GM19397 (cell line): ENCODE results near the gene PCA3.
A peak's percentile ranks its signal among the peaks of the same experiment; 100 is the strongest.

Source experiments
- ATAC-seq: cut with Tn5 transposase; IDR thresholded peaks from one replicate; pipeline ENCODE4 v1.9.1; 2021; ENCODE audit warnings: mild to moderate bottlenecking, moderate library complexity; ENCODE audit not compliant: unreplicated experiment

The PCA3 gene

DNA sequence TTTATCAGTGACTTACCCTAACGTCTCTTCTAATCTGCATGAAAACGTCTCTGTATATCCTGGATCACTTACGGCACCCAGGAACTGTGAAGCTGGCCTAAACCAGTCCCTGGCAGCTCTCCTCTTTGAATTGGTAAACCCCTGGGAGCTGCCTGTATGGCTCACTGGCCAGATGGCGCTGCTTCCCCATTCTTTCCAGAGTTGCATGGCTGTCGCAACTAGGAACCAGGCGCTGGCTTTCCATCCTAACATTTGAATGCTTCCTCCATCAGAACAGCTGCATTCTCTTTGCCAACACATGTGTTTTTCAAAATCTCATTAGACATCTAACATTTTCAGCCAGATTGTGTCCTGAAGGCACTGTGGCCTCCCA lies 8.0 kb upstream of the PCA3 start:
- ATAC-seq = no peak

- ATAC-seq = no peak
Observed at GRCh38 chr9:76756941-76757673, 7.1 kb upstream of the PCA3 start.

DNA sequence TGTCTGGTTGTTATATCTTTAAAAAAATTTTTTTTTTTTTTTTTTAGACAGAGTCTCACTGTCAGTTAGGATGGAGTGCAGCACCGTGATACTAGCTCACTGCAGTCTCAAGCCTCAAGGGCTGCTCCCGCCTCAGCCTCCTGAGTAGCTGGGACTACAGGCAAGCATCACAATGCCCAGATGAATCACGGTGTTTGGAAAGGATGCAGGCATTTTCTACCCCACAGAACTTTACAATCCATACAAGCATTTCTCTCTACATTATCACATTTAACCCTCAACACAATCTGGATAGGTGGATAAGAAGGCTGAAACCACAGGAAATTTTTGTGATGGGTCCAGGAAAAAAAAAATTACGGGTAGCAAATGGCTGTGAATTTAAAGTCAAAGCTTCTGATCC lies 5.8 kb upstream of the PCA3 start:
- no peak for ATAC-seq

- no peak for ATAC-seq
Observed at GRCh38 chr9:76759732-76760131, 4.5 kb upstream of the PCA3 start.

DNA sequence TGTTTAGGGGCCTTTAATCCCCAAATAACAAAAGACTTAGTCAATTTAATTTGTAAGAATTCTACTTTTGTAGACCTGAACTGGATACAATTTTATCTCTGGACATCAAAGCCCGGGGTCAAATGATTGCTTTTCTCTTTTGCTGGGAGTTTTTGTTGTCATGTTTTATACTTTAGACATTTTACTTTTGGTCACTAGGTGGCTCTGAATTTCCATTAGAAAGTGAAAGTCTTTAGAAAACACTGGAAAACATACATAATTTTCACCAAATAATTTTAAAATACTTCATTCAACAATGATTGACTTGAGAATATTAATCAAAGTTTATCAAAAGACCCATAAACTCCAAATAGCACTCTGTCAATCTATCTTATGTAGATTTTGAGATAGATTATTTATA lies 2.8 kb upstream of the PCA3 start:
- ATAC-seq = no peak

DNA sequence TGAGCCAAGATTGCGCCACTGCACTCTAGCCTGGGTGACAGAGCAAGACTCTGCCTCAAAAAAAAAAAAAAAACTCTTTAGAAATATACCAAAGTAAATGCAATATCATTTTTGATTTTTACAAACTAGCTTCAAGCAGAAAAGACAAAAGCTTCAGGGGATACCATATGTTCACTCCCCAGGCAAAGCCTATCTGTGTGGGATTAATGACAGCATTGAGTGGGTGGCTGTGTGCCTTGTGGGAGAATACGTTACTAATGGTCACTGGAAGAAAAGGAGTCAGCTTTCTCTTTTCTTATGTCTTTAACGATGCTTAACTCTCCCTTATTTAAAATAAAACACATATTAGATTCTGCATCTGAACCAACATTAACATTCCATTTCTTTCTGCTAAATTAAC lies 1.9 kb downstream of the PCA3 start:
- ATAC-seq = no peak

DNA sequence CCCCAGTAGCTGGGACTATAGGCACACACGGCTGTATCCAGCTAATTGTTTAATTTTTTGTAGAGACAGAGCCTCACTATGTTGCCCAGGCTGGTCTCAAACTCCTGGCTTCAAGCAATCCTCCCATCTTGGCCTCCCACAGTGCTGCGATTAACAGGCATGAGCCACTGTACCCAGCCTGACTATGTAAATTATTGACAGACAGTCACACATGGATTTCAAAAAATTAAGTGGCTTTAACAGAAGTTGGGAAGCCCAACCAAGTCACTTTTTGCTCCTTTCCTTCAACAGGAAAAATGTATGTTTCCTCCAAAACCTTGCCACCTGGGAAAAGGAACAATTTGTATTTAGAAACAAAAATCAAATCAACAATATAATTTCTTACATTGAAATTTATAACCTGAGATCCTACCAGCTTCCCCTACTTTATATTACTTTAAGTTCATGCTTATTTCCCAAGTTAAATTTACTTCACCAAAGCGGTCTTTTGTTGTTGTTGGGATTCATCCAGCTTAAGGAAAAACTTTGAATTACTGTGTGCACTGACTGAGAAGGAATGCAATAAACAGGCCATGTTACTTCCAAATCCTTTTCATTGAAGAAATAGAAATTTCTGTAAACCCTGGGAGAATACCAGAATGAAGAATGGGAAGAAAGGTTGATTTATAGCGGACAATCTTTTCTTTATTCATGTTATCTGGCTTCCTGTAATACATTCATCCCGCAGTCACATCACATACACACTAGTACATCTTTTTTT lies 8.6 kb downstream of the PCA3 start:
- no peak for ATAC-seq

- ATAC-seq = no peak
Observed at GRCh38 chr9:76784881-76785280, 20.6 kb downstream of the PCA3 start.

GRCh38 chr9:76785501-76785900 lies 21.3 kb downstream of the PCA3 start:
- ATAC-seq = no peak

DNA sequence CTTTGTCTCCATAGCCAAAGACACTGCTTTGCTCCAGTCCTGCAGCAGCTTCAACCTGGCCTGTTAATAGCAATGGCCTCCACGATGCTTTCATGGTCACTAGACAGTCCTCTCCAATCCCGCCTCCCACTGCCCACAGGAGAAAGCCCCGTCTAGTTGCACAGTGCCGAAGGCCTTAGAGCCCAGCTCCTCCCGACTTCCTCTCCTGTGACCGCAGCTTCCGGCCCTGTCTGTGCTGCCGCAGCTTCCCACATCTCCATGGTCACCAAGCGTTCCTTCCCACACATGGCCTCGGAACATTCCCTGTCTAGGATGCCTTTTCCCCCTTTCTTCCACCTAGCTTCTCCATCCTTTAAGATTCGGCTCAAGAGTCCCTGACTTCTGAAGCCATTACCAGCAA lies 23.4 kb downstream of the PCA3 start:
- ATAC-seq = no peak

GRCh38 chr9:76789840-76790239 lies 25.6 kb downstream of the PCA3 start:
- no peak for ATAC-seq

GRCh38 chr9:76793784-76794431 lies 29.7 kb downstream of the PCA3 start:
- no peak for ATAC-seq

GRCh38 chr9:76796296-76796695 lies 32.1 kb downstream of the PCA3 start:
- ATAC-seq = no peak

- no peak for ATAC-seq
Observed at GRCh38 chr9:76798527-76798926, 34.3 kb downstream of the PCA3 start.

DNA sequence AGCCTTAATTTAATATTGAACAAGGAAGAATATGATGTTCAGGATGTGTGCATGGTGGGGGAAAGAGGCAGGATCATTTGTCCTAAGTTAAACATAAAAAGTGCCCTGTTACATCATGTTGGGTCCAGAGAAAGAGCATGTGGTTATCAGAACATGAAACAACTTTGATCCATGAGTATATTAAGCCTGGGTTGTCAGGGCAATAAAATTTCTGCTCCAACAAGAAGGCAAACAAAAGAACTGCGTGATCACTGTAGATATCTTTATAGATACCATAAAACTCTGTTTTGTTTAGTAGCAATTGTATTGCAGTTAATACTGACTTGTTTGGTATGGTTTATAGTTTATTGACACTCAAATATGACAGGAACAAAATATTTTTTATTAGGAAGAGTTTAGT lies 35.2 kb downstream of the PCA3 start:
- ATAC-seq = no peak

- no peak for ATAC-seq
Observed at GRCh38 chr9:76800901-76801300, 36.7 kb downstream of the PCA3 start.

- no peak for ATAC-seq
Observed at GRCh38 chr9:76803083-76803482, 38.8 kb downstream of the PCA3 start.

DNA sequence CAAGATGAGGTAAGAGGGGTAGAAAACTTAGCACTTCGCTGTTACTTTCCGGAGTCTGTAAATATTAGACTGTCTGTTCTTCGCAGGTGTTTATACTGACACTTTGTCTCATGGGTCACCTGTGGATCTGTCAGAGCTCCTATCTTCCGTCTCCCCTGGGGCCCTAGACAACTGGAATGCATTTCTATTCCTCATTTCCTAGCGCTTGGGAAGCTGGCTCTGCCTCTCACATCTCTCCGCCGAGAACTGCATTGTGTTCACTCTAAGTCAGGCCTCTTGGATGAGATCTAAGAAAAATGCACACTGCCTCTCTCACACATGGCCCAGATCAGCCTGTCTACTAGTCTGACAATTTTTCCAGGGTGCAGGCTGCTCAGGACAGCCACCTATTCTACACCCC lies 39.5 kb downstream of the PCA3 start:
- ATAC-seq = no peak

DNA sequence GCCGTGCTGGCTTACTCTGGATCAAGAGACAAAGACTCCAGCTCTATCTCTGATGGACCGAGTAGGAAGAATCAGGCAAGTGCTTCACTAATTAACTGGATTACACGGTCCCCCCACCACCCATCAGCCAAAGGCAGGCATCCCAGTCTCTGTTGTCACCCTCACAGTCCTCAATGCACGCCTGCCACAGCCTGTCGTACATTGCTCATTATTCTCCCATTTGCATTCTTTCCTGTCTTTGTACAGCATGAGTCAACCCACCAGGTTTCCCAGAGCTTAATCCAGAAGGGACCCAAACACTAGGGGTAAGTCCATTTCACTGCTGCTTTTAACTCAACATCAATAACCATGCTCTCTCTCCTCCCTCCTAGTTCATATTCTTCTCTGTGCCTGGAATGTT lies 44.4 kb downstream of the PCA3 start:
- ATAC-seq = no peak

DNA sequence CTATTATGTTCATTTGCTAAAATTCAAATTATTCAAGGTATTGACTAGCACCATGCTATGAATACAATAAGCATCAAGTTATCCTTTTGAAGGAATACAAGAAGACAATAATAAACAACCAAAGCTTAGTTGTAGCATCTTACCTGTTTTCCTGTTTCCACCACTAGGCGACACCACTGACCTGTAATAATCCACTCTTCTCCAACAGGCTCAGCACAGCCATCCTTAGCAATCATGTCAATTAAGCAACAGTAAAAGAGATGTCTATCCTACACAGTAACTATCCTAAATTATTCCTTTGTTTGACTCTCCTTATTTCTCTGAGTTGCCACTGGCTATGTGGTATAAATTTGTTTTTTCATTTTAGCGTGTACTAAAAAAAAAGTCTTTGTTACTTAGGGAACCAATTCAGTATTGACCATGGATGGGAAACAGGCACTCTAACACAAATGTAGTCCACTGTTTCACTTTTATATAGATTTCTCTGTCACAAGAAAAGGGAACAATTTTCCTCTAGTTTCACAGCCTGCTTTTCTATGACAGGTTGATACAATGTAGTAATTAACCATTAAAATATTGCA lies 46.2 kb downstream of the PCA3 start:
- peak; percentile 68 for ATAC-seq

DNA sequence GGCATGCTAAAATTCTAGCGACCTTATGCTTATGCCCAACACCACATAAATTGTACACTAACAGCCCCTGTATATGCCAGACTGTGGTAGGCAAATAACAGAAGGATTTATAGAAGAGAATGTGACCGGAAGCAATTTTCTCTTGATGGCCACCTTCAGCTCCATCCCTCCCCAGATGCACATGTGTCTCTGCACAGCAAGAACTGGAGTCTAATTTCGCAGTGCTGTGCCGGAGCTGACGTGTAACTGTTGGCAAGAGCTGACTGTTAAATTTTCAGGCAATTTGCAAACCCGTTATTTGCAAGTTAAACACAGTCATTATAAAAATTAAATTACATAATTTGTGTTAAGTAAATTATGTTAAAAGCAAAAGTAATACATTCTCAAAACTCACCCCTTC lies 48.4 kb downstream of the PCA3 start:
- no peak for ATAC-seq

GRCh38 chr9:76817489-76817888 lies 53.3 kb downstream of the PCA3 start:
- ATAC-seq = no peak
